HG02981 (cell line): ENCODE results near the gene HOXB13.
A peak's percentile ranks its signal among the peaks of the same experiment; 100 is the strongest.

ENCODE experiments used
- ATAC-seq: cut with Tn5 transposase; IDR thresholded peaks from one replicate; pipeline ENCODE4 v1.9.1; 2021; ENCODE audit warnings: mild to moderate bottlenecking, moderate library complexity; ENCODE audit not compliant: unreplicated experiment

Gene HOXB13

GRCh38 chr17:48715496-48716399 is 12.8 kb downstream of the HOXB13 start:
- no peak for ATAC-seq

DNA sequence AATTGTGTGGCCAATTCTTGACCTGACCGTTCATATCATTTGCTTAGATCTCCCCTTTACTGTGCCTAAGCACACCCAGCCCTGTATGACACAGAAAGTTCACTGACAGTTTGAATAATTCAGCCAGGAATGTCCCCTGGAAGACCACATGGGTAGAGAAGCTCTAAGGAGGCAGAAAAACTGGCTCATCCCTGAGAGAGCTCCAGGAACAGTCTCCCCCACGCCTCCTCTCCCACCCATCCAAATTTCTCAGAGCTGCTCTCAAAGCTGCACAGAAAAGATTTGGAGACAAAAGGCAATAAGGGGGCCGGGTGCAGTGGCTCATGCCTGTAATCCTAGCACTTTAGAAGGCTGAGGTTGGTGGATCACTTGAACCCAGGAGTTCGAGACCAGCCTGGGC is 17.4 kb downstream of the HOXB13 start:
- no peak for ATAC-seq

- no peak for ATAC-seq
These were observed 23.9 kb downstream of the HOXB13 start for GRCh38 chr17:48704361-48705248.

DNA sequence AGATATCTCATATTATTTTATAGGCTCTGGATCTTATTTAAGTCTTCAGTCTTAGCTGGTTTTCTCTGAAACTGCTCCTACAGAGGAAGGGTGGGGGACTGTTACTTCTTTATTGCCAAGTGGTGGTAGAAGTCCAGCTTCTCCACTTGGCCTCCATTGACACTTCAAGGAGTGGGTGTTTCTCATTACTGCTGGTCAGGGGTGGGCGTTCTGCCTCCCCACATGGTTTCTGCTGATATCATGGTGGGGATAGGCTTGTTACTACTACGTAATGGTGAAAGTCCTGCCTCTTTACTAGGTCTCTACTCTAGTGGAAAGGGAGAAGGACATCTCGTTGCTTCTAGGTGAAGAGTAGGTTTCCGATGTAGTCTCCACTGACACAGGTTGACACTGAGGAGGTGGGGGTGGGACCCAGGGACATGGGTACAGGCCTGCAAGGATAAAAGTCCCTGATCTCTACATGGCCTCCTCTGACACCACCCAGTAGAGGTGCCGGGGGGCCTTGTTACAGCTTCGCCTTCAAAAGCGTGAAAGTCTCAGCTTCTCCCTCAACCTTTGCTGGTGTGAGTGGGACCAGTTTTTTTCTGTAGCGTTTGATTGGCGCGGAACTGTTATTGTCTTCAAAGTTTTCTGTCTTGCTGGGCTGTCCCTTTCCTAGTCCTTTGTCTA is 26.6 kb downstream of the HOXB13 start:
- no peak for ATAC-seq

- ATAC-seq = no peak
These were observed 35.4 kb downstream of the HOXB13 start for GRCh38 chr17:48693178-48693577.

GRCh38 chr17:48692049-48692448 is 36.5 kb downstream of the HOXB13 start:
- ATAC-seq = no peak

GRCh38 chr17:48690655-48691054 is 37.9 kb downstream of the HOXB13 start:
- no peak for ATAC-seq

GRCh38 chr17:48681609-48682008 is 46.9 kb downstream of the HOXB13 start:
- ATAC-seq = no peak

DNA sequence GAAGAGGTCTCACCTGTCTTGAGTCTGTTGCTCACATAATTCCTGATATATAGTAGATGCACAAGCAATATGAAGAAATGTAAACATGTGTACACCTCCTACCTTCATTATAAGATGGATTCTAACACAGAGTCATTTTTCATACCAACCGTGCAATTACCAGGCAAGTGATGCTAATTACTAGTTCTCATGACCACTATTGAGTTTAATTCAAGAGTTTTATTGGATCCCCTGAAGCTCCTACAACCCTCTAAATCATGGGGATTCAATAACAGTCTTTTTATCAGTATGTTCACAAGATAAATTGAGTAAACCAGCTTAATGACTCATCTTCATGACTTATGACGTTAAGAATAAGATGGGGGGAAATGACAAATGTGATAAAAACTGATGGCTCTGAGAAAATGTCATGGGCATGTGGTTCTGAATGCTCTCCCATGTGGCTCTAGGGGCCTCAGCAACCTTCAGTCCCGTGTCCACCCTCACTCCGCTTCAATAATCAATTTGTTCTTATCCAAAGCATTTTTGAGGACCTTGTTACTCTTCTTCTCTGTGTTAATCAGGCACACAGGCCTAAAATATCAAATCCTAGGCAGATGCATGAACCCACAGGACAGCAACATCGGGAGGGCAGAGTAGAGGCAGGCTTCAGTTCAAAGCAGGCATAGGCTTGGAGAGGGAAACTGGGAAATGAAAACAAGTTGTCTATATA is 49.0 kb downstream of the HOXB13 start:
- ATAC-seq = no peak

DNA sequence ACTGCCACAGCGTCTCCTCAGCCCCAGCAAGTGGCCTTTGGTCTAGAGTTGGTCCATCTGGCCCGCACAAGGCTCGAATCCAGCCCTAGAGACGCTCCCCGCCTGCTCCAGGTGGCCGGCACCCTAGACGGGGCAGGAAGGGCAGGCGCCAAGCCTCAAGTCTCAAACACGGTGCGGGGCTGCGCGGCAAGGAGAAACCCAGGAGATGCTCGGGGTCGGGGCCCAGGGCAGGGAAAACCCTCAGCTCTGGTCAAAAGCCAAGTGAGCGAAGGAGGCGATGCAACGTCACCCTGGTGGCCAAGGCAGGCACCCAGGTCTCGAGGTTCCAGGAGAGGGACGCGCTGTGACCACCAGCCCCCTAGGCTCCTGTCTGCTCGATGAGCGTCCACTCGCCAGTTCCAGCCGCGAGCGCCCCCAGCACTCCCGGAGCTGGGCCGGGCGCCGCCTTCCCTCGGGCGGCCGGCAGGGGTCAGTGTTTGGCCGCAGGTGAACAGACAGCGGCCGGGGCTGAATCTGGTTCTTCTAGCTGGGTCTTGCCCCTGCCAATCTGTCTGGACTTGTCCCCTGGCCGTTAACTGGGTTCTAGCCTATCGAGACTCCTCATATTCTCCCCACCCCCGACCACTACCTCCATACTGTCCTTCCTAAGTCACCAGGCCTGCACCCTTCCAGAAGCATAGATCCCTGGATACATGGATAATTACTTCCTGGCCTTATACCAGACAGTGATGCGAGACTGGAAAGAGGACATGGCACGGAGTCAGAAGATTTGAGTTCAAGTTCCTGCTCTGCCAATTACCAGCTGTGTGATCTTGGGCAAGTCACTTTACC is 50.2 kb downstream of the HOXB13 start:
- peak; percentile 54 for ATAC-seq

DNA sequence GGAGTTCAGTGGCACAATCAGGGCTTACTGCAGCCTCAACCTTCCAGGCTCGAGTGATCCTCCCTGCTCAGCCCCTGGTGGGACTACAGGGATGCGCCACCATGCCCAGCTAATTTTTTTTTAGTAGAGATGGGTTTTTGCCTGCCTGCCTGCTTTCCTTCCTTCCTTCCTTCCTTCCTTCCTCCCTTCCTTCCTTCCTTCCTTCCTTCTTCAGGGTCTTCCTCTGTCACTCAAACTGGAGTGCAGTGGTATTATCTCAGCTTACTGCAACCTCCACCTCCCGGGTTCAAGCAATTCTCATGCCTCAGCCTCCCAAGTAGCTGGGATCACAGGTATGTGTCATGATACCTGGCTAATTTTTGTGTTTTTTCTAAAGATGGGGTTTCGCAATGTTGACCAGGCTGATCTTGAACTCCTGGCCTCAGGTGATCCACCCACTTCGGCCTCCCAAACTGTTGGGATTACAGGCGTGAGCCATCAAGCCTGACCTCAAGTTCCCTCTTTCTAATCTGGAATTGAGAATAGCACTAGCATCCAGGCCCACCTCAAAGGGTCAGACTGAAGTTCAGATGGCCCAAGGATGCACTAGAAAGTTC is 51.5 kb downstream of the HOXB13 start:
- ATAC-seq = no peak
